HepG2 (cell line): ENCODE data around the gene GAS1. TPM values are rescaled to one million over a fixed set of nuclear protein-coding genes. Genes with fewer than 3 reads are reported as not detected.

ENCODE experiments used
- ATAC-seq: fragments of 200-7000 bp; cut with Tn5 transposase; 3 replicates; pipeline ENCODE4 v1.9.1; 2020; ENCODE audit warnings: mild to moderate bottlenecking, moderate library complexity
- BruUV-seq: library from RNA; stranded (reverse); fragments of 400-500 nt; replicated peaks from 2 replicates; lab custom pipeline; 2021; lab: Mats Ljungman, UMichigan
- CTCF ChIA-PET: fragments of 300-600 bp; formaldehyde crosslinking; extraction: SDS; loops from one replicate; lab custom pipeline; 2021; ENCODE audit warnings: low total read pairs, inconsistent platforms, low intra/inter-chr PET ratio; lab: Yijun Ruan, JAX
- POLR2A ChIA-PET: fragments of 350-600 bp; sonication (Branson Sonifier 250); formaldehyde crosslinking; loops from one replicate; lab custom pipeline; 2020; ENCODE audit warnings: antibody characterized with exemption, inconsistent platforms; lab: Yijun Ruan, JAX
- DNase-seq: peaks from one replicate; pipeline ENCODE4 v3.0.0-alpha.2; 2015; ENCODE audit warnings: low spot score
- FAIRE-seq: peaks from 3 replicates; lab custom pipeline; 2011; peaks lifted over from hg19 to GRCh38; lab: Jason Lieb, UNC
- H2AFZ ChIP-seq: one replicate; pipeline ENCODE4 v1.6.1; 2011; ENCODE audit warnings: low read length, inconsistent platforms
- H3K27ac ChIP-seq: fragments of 300-600 bp; 3 replicates; pipeline ENCODE4 v1.8.0; 2011; ENCODE audit warnings: mixed run types, mild to moderate bottlenecking, mixed read lengths, low read length, inconsistent platforms; ENCODE audit not compliant: insufficient read depth; ENCODE audit errors: extremely low read length
- H3K27me3 ChIP-seq, 2 experiments: fragments of 200-600 bp in 1 of 2; 2 replicates in 1 of 2; 3 replicates in 1 of 2; pipeline versions ENCODE4 v1.6.0 to v1.8.0; 2011; ENCODE audit warnings: low read length in 2 of 2, mild to moderate bottlenecking in 2 of 2, moderate library complexity in 2 of 2, inconsistent platforms in 1 of 2; ENCODE audit not compliant: insufficient read depth in 2 of 2, control insufficient read depth in 1 of 2
- H3K36me3 ChIP-seq, 2 experiments: fragments of 200-600 bp in 1 of 2; replicated peaks in 1 of 2; 2 replicates in 1 of 2; 3 replicates in 1 of 2; pipeline versions ENCODE4 v1.5.1 to v1.8.0; 2011; ENCODE audit warnings: low read length in 2 of 2, inconsistent platforms in 1 of 2; ENCODE audit not compliant: insufficient read depth in 2 of 2, control insufficient read depth in 1 of 2
- H3K4me1 ChIP-seq: 2 replicates; pipeline ENCODE4 v1.5.1; 2012; ENCODE audit warnings: low read length, inconsistent platforms; ENCODE audit not compliant: insufficient read depth
- H3K4me2 ChIP-seq: 2 replicates; pipeline ENCODE4 v1.6.0; 2011; ENCODE audit warnings: low read depth, low read length, inconsistent platforms
- H3K4me3 ChIP-seq, 3 experiments: fragments of 200-600 bp in 1 of 3; sonication (generic), shearing (Covaris generic) in 1 of 3; replicated peaks in 1 of 3; 2 replicates each; pipeline ENCODE4 v1.5.1; 2011 to 2016; ENCODE audit warnings: low read length in 3 of 3, inconsistent platforms in 2 of 3, low read depth in 2 of 3, mild to moderate bottlenecking in 2 of 3, control low read depth in 1 of 3, mixed read lengths in 1 of 3; ENCODE audit not compliant: insufficient read depth in 1 of 3
- H3K79me2 ChIP-seq: one replicate; pipeline ENCODE4 v1.6.1; 2011; ENCODE audit warnings: low read length, inconsistent platforms; ENCODE audit not compliant: insufficient read depth
- H3K9ac ChIP-seq: 2 replicates; pipeline ENCODE4 v1.6.0; 2011; ENCODE audit warnings: mild to moderate bottlenecking, low read depth, low read length, inconsistent platforms; ENCODE audit not compliant: insufficient read depth
- H3K9me3 ChIP-seq: 2 replicates; pipeline ENCODE4 v1.5.1; 2012; ENCODE audit warnings: mild to moderate bottlenecking, low read length
- H4K20me1 ChIP-seq: 2 replicates; pipeline ENCODE4 v1.6.0; 2011; ENCODE audit warnings: inconsistent platforms, mild to moderate bottlenecking, low read length, moderate library complexity; ENCODE audit not compliant: insufficient read depth
- IKZF4 ChIP-seq: sonication (generic); formaldehyde crosslinking; IDR thresholded peaks from 2 replicates; pipeline ENCODE4 v1.5.1; 2020; ENCODE audit warnings: borderline replicate concordance, mild to moderate bottlenecking, low read depth, missing genetic modification reagents; ENCODE audit errors: not compliant biosample characterization
- KAT2B ChIP-seq: fragments of 150-350 bp; IDR thresholded peaks from 2 replicates; pipeline ENCODE4 v1.6.1; 2014; ENCODE audit warnings: low read depth, low read length, borderline replicate concordance
- KMT2A ChIP-seq: sonication (generic); formaldehyde crosslinking; IDR thresholded peaks from 2 replicates; pipeline ENCODE4 v1.4.0; 2020; ENCODE audit warnings: missing genetic modification reagents
- NR3C1 ChIP-seq: sonication (generic); formaldehyde crosslinking; IDR thresholded peaks from 2 replicates; pipeline ENCODE4 v1.4.0; 2020; ENCODE audit warnings: missing genetic modification reagents
- RXRB ChIP-seq: IDR thresholded peaks from 2 replicates; pipeline ENCODE4 v1.6.1; 2016; ENCODE audit warnings: borderline replicate concordance, missing genetic modification reagents, missing compliant biosample characterization
- SCMH1 ChIP-seq: sonication (generic); formaldehyde crosslinking; IDR thresholded peaks from 2 replicates; pipeline ENCODE4 v1.9.0; 2021; ENCODE audit warnings: missing genetic modification reagents, mild to moderate bottlenecking, borderline replicate concordance
- TCF7 ChIP-seq: sonication (generic); IDR thresholded peaks from 2 replicates; pipeline ENCODE4 v1.6.1; 2016; ENCODE audit warnings: antibody characterized with exemption, low read depth
- ZEB1 ChIP-seq: IDR thresholded peaks from 2 replicates; pipeline ENCODE4 v1.6.1; 2012; ENCODE audit warnings: mild to moderate bottlenecking, low read depth, inconsistent platforms; ENCODE audit not compliant: insufficient replicate concordance
- ZNF652 ChIP-seq: IDR thresholded peaks from 2 replicates; pipeline ENCODE4 v1.6.1; 2016; ENCODE audit warnings: low read depth, borderline replicate concordance
- WGBS: methylation state at CpG from one replicate; pipeline ENCODE4 v1.1.6; 2017; ENCODE audit warnings: low lambda C conversion rate; 5-methylcytosine and 5-hydroxymethylcytosine counted together
- in situ Hi-C: cut with HindIII; loops from 2 replicates; pipeline ENCODE4 v1.10.0; 2017; ENCODE audit warnings: low pct_unique_long_range_greater_than_20kb; ENCODE audit not compliant: extremely low pct_ligation_motif_present
- intact Hi-C: fragments of 100-400 bp; cut with micrococcal nuclease; formaldehyde crosslinking; loops from one replicate; pipeline ENCODE4 v1.10.0; 2022; ENCODE audit not compliant: unreplicated experiment
- polyA plus RNA-seq, 8 experiments: library from polyadenylated mRNA; depleted of rRNA in 3 of 8; stranded (reverse) in 7 of 8; unstranded in 1 of 8; fragments of >200 nt; fragmentation: Illumina TruSeq in 4 of 8; extraction: Trizol in 4 of 8; gene quantifications; 2 replicates each; pipeline versions ENCODE4 v1.2.1 to v1.2.3, GENCODE V29; 2011 to 2016; ENCODE audit warnings: low read depth in 4 of 8, missing spikeins in 1 of 8, mixed read lengths in 1 of 8; ENCODE audit not compliant: insufficient read depth in 1 of 8
- total RNA-seq, 5 experiments: library from RNA; depleted of rRNA; stranded (reverse); fragments of >200 nt; fragmentation: Illumina TruSeq; extraction: Trizol; gene quantifications; 2 replicates each; pipeline ENCODE4 v1.2.3, GENCODE V29; 2016; ENCODE audit warnings: low read depth in 1 of 5
- TF ChIP-seq, protein P1 (sequence below): sonication (generic); formaldehyde crosslinking; IDR thresholded peaks from 2 replicates; pipeline ENCODE4 v1.8.1; 2023; ENCODE audit warnings: missing genetic modification reagents, mild to moderate bottlenecking, borderline replicate concordance
- TF ChIP-seq, protein P2 (sequence below): sonication (generic); formaldehyde crosslinking; IDR thresholded peaks from 2 replicates; pipeline ENCODE4 v1.8.1; 2022; ENCODE audit warnings: mild to moderate bottlenecking, missing genetic modification reagents
- TF ChIP-seq, protein P3 (sequence below), 2 experiments: sonication (generic) in 1 of 2; formaldehyde crosslinking in 1 of 2; IDR thresholded peaks; 2 replicates each; pipeline versions ENCODE4 v1.5.1 to v1.6.1; 2011 to 2020; ENCODE audit warnings: borderline replicate concordance in 1 of 2, low read depth in 1 of 2, low read length in 1 of 2, mild to moderate bottlenecking in 1 of 2, missing genetic modification reagents in 1 of 2, moderate library complexity in 1 of 2

Gene GAS1
- total and polyA plus RNA-seq, 2 of the 13 experiments (the other 11 are each of a cell fraction or from before 2014, with no cell fraction given), result not detected

DNA sequence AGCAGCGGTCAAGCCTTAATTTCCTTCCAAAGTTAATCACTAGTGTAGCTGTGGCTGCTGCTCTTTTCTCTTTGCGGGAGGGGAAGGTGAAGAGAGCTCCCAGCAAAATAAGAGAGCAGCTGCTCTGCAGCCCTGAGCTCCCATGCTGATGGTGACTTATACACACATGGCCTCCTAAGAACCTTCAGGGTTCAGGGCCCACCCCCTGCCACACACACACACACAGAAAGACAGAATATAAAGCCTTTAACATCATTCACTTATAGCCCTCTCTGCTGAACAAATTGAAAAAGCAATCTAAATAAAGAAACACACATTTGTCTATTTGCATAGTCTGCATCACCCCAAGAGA is 43.6 kb downstream of the GAS1 start:
- Histone ChIP-seq H3K27ac (no peak overlapping the region), H4K20me1 (no peaks in the 10 kb centered on the region), H3K27me3 (peaks cover 1 to 16% of the 10 kb centered on the region in 2 experiments; a peak in 2 of 5 replicates), H3K36me3 (no peaks in the 10 kb centered on the region), H3K79me2 (no peaks in the 10 kb centered on the region), H3K9me3 (no peaks in the 10 kb centered on the region), H3K9ac (no peak overlapping the region), H3K4me2 (no peak overlapping the region), H3K4me3 (no peak overlapping the region), H2AFZ (no peak overlapping the region), H3K4me1 (no peaks in the 10 kb centered on the region)
- ChIA-PET CTCF (no interaction called here), POLR2A (no interaction called here)
- DNase-seq (no peak), FAIRE-seq (no peak), ATAC-seq (no peak)
- in situ Hi-C loops (no loop called here), intact Hi-C loops (no loop called here)
- no TSS peak for BruUV-seq
- TF ChIP-seq KAT2B, result no peak
- TF ChIP-seq, protein P1, sequence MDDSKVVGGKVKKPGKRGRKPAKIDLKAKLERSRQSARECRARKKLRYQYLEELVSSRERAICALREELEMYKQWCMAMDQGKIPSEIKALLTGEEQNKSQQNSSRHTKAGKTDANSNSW (CRISPR knock-in tag), result no peak
- TF ChIP-seq ZNF652 (CRISPR knock-in tag), result no peak
- no peak for TF ChIP-seq RXRB (CRISPR knock-in tag)
- TF ChIP-seq KMT2A, result no peak
- 0% methylated on average over 2 of the region's 2 CpGs for WGBS

DNA sequence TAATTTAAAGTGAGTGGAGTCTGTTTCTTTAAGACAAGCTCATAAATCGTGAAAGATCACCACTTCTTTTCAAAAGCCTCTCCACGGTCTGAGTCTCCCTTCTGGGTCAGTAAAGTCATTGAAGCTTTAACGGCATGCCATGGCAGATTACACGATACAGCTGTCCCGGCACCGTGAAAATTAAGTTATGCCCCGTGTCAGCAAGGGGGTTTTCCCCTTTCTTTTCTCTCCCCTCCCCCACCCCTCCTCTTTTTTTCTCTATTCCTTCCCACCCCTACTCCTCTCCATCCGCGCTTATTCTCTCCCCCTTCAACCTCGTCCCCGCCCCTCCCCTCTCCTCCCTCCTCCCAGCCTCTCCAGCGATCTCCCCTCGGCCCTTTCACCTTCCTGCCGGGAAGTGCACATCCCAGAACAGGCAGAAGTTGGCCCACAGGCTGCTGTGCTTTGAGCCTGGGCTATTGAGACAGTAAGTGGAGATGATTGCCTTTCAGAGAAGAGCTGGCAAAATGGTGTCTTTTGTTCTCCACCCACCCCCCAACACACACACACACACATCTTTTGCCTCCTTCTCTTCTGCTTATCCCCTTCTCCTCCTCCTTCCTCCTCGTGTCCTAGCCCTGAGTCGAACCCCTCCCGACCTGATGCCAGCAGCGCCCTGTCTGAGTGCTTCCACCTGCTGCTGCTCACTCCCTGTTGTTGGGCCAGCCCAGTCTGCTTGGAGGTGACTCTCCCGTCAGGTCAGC is 44.1 kb downstream of the GAS1 start:
- Histone ChIP-seq H3K9me3 (no peaks in the 10 kb centered on the region), H3K27me3 (peaks cover 1 to 16% of the 10 kb centered on the region in 2 experiments; a peak in 2 of 5 replicates), H3K79me2 (no peaks in the 10 kb centered on the region), H3K4me2 (no peak overlapping the region), H2AFZ (no peak overlapping the region), H3K27ac (no peak overlapping the region), H3K9ac (no peak overlapping the region), H4K20me1 (no peaks in the 10 kb centered on the region), H3K36me3 (no peaks in the 10 kb centered on the region), H3K4me1 (no peaks in the 10 kb centered on the region), H3K4me3 (no peak overlapping the region)
- no peak for ATAC-seq
- no peak for DNase-seq
- FAIRE-seq, result no peak
- intact Hi-C loops (no loop called here), in situ Hi-C loops (no loop called here)
- no TSS peak for BruUV-seq
- TF ChIP-seq, protein P2, sequence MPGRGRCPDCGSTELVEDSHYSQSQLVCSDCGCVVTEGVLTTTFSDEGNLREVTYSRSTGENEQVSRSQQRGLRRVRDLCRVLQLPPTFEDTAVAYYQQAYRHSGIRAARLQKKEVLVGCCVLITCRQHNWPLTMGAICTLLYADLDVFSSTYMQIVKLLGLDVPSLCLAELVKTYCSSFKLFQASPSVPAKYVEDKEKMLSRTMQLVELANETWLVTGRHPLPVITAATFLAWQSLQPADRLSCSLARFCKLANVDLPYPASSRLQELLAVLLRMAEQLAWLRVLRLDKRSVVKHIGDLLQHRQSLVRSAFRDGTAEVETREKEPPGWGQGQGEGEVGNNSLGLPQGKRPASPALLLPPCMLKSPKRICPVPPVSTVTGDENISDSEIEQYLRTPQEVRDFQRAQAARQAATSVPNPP, result no peak
- TF ChIP-seq, protein P3, sequence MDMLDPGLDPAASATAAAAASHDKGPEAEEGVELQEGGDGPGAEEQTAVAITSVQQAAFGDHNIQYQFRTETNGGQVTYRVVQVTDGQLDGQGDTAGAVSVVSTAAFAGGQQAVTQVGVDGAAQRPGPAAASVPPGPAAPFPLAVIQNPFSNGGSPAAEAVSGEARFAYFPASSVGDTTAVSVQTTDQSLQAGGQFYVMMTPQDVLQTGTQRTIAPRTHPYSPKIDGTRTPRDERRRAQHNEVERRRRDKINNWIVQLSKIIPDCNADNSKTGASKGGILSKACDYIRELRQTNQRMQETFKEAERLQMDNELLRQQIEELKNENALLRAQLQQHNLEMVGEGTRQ (IDR thresholded peaks at IDR 0.05; ENCODE audit: low read depth, low read length), result no peak
- TF ChIP-seq, protein P3 (CRISPR knock-in tag; IDR thresholded peaks at IDR 0.05; ENCODE audit: borderline replicate concordance), result no peak
- TF ChIP-seq NR3C1 (CRISPR knock-in tag), result no peak
- TF ChIP-seq TCF7, result no peak
- no peak for TF ChIP-seq IKZF4 (CRISPR knock-in tag)
- no peak for TF ChIP-seq ZEB1
- no peak for TF ChIP-seq SCMH1 (CRISPR knock-in tag)
- 2% methylated on average over 19 of the region's 19 CpGs for WGBS
- CTCF ChIA-PET, result no interaction called here
- POLR2A ChIA-PET, result no interaction called here
